H1 (cell line): Measurements from ENCODE around the gene SIDT1. TPM values are rescaled to one million over a fixed set of nuclear protein-coding genes. Genes with fewer than 3 reads are reported as not detected.

Experiments
- CTCF ChIA-PET: fragments of 300-600 bp; sonication (Branson Sonifier 250); formaldehyde crosslinking; loops from one replicate; lab custom pipeline; 2021; ENCODE audit not compliant: partially characterized antibody; lab: Charles Lee
- POLR2A ChIA-PET: fragments of 300-600 bp; sonication (Branson Sonifier 250); formaldehyde crosslinking; loops from one replicate; lab custom pipeline; 2021; ENCODE audit warnings: inconsistent platforms; ENCODE audit not compliant: partially characterized antibody; lab: Charles Lee
- DNase-seq, 2 experiments: peaks; one replicate each; pipeline versions ENCODE4 v3.0.0 to v3.0.0-alpha.2; 2010 to 2022; ENCODE audit warnings: low spot score in 2 of 2, low read depth in 1 of 2, mixed read lengths in 1 of 2
- FAIRE-seq: peaks from 2 replicates; lab custom pipeline; 2011; peaks lifted over from hg19 to GRCh38; lab: Jason Lieb, UNC
- H2AFZ ChIP-seq: 2 replicates; pipeline ENCODE4 v1.8.1; 2012; ENCODE audit warnings: low read length, inconsistent platforms
- H2AK5ac ChIP-seq: 2 replicates; pipeline ENCODE4 v1.6.1; 2013; ENCODE audit warnings: low read depth, low read length
- H2BK120ac ChIP-seq: replicated peaks from 2 replicates; pipeline ENCODE3; 2013; ENCODE audit warnings: low read depth, low read length, inconsistent platforms
- H2BK12ac ChIP-seq: 2 replicates; pipeline ENCODE4 v1.6.1; 2013; ENCODE audit warnings: low read depth, low read length
- H2BK15ac ChIP-seq: 2 replicates; pipeline ENCODE4 v1.6.1; 2013; ENCODE audit warnings: low read length
- H2BK20ac ChIP-seq: 2 replicates; pipeline ENCODE4 v1.6.1; 2013; ENCODE audit warnings: low read length
- H2BK5ac ChIP-seq: 2 replicates; pipeline ENCODE4 v1.6.1; 2013; ENCODE audit warnings: low read depth, low read length
- H3K14ac ChIP-seq: 2 replicates; pipeline ENCODE4 v1.6.1; 2013; ENCODE audit warnings: inconsistent platforms; ENCODE audit not compliant: insufficient read length
- H3K18ac ChIP-seq: 2 replicates; pipeline ENCODE4 v1.6.1; 2013; ENCODE audit warnings: low read length; ENCODE audit errors: extremely low read depth
- H3K23ac ChIP-seq: 2 replicates; pipeline ENCODE4 v1.6.1; 2013; ENCODE audit warnings: inconsistent platforms; ENCODE audit not compliant: insufficient read length
- H3K23me2 ChIP-seq: 2 replicates; pipeline ENCODE4 v1.6.1; 2013; ENCODE audit warnings: low read depth, low read length
- H3K27ac ChIP-seq: 2 replicates; pipeline ENCODE4 v1.6.1; 2011; ENCODE audit warnings: low read depth, low read length, inconsistent platforms
- H3K27me3 ChIP-seq, 4 experiments: replicated peaks in 1 of 4; 1 replicate in 1 of 4; 2 replicates in 3 of 4; pipeline versions ENCODE4 v1.6.1 to v1.8.1; 2011 to 2013; ENCODE audit warnings: low read length in 3 of 4, mild to moderate bottlenecking in 3 of 4, inconsistent platforms in 2 of 4, mixed read lengths in 2 of 4, moderate library complexity in 1 of 4; ENCODE audit not compliant: control insufficient read depth in 3 of 4, insufficient read depth in 3 of 4; ENCODE audit errors: extremely low read depth in 1 of 4
- H3K36me3 ChIP-seq, 4 experiments: 2 replicates each; pipeline versions ENCODE4 v1.6.1 to v1.8.1; 2011 to 2013; ENCODE audit warnings: mild to moderate bottlenecking in 4 of 4, low read length in 3 of 4, moderate library complexity in 2 of 4, control low read depth in 1 of 4, inconsistent platforms in 1 of 4; ENCODE audit not compliant: insufficient read depth in 4 of 4, control insufficient read depth in 2 of 4
- H3K4ac ChIP-seq: replicated peaks from 2 replicates; pipeline ENCODE3; 2013; ENCODE audit warnings: low read length, low read depth, mixed read lengths, inconsistent platforms; ENCODE audit not compliant: insufficient read length
- H3K4me1 ChIP-seq, 4 experiments: replicated peaks in 1 of 4; 1 replicate in 1 of 4; 2 replicates in 3 of 4; pipeline versions ENCODE4 v1.6.1 to v1.8.1; 2011 to 2013; ENCODE audit warnings: low read length in 3 of 4, inconsistent platforms in 2 of 4, mixed read lengths in 1 of 4; ENCODE audit not compliant: insufficient read depth in 4 of 4, control insufficient read depth in 3 of 4
- H3K4me2 ChIP-seq, 2 experiments: 2 replicates each; pipeline versions ENCODE4 v1.6.1 to v1.8.1; 2011 to 2013; ENCODE audit warnings: low read depth in 2 of 2, low read length in 2 of 2, control low read depth in 1 of 2, inconsistent platforms in 1 of 2, mild to moderate bottlenecking in 1 of 2; ENCODE audit not compliant: insufficient read depth in 1 of 2
- H3K4me3 ChIP-seq, 4 experiments: fragments of 200-600, 300-600 bp in 1 of 4; sonication (generic), shearing (Covaris generic), sonication (Bioruptor Twin) in 1 of 4; 2 replicates each; pipeline versions ENCODE4 v1.5.1 to v1.8.1; 2011 to 2016; ENCODE audit warnings: low read length in 4 of 4, low read depth in 3 of 4, control low read depth in 2 of 4, inconsistent platforms in 2 of 4, mild to moderate bottlenecking in 2 of 4, mixed read lengths in 1 of 4, moderate library complexity in 1 of 4; ENCODE audit not compliant: insufficient read depth in 2 of 4; ENCODE audit errors: extremely low read depth in 1 of 4
- H3K56ac ChIP-seq: replicated peaks from 2 replicates; pipeline ENCODE3; 2013; ENCODE audit warnings: low read depth, mild to moderate bottlenecking, mixed read lengths, low read length, inconsistent platforms; ENCODE audit not compliant: insufficient read length
- H3K79me1 ChIP-seq: 2 replicates; pipeline ENCODE4 v1.6.1; 2013; ENCODE audit warnings: low read depth, low read length, control low read depth
- H3K79me2 ChIP-seq, 2 experiments: 2 replicates each; pipeline versions ENCODE4 v1.6.1 to v1.8.1; 2012 to 2013; ENCODE audit warnings: low read length in 2 of 2, mild to moderate bottlenecking in 2 of 2, inconsistent platforms in 1 of 2; ENCODE audit not compliant: insufficient read depth in 2 of 2, control insufficient read depth in 1 of 2
- H3K9ac ChIP-seq, 4 experiments: replicated peaks in 1 of 4; 1 replicate in 1 of 4; 2 replicates in 3 of 4; pipeline versions ENCODE4 v1.6.1 to v1.8.1; 2011 to 2013; ENCODE audit warnings: low read depth in 3 of 4, low read length in 3 of 4, control low read depth in 2 of 4, mild to moderate bottlenecking in 2 of 4, moderate library complexity in 2 of 4, inconsistent platforms in 1 of 4; ENCODE audit errors: extremely low read depth in 1 of 4
- H3K9me3 ChIP-seq, 2 experiments: 2 replicates each; pipeline versions ENCODE4 v1.6.1 to v1.8.1; 2012 to 2013; ENCODE audit warnings: mild to moderate bottlenecking in 2 of 2, moderate library complexity in 2 of 2, control low read depth in 1 of 2, inconsistent platforms in 1 of 2, low read depth in 1 of 2, low read length in 1 of 2, mixed read lengths in 1 of 2; ENCODE audit not compliant: insufficient read depth in 2 of 2
- H4K20me1 ChIP-seq, 2 experiments: replicated peaks in 1 of 2; 2 replicates each; pipeline versions ENCODE3 to v1.8.1; 2011 to 2013; ENCODE audit warnings: inconsistent platforms in 2 of 2, low read length in 2 of 2, mild to moderate bottlenecking in 1 of 2; ENCODE audit not compliant: insufficient read depth in 2 of 2, control insufficient read depth in 1 of 2
- H4K5ac ChIP-seq: 2 replicates; pipeline ENCODE4 v1.6.1; 2013; ENCODE audit warnings: low read length, low read depth, mixed read lengths, inconsistent platforms; ENCODE audit not compliant: insufficient read length
- H4K8ac ChIP-seq: 2 replicates; pipeline ENCODE4 v1.8.0; 2013; ENCODE audit warnings: mild to moderate bottlenecking, moderate library complexity, low read length, inconsistent platforms; ENCODE audit not compliant: insufficient read depth; ENCODE audit errors: extremely low read depth
- H4K91ac ChIP-seq: replicated peaks from 2 replicates; pipeline ENCODE3; 2013; ENCODE audit warnings: low read length, mixed read lengths, inconsistent platforms; ENCODE audit not compliant: insufficient read length
- ASH2L ChIP-seq: fragments of 200-600, 300-600 bp; sonication (generic); IDR thresholded peaks from one replicate; pipeline ENCODE4 v1.7.1; 2017; ENCODE audit warnings: low read length
- CBX5 ChIP-seq: fragments of 300-800, 300-1000 bp; sonication (generic); IDR thresholded peaks from 2 replicates; pipeline ENCODE4 v1.7.1; 2016; ENCODE audit warnings: antibody characterized with exemption, low read length, low read depth
- POLR2A ChIP-seq, 2 experiments: IDR thresholded peaks; 1 replicate in 1 of 2; 2 replicates in 1 of 2; pipeline ENCODE4 v1.6.1; 2011; ENCODE audit warnings: low read depth in 2 of 2, low read length in 2 of 2, mild to moderate bottlenecking in 2 of 2; ENCODE audit errors: control extremely low read depth in 1 of 2
- RBBP5 ChIP-seq: IDR thresholded peaks from 2 replicates; pipeline ENCODE4 v1.7.1; 2012; ENCODE audit warnings: low read depth, mild to moderate bottlenecking, inconsistent platforms, low read length, moderate library complexity, borderline replicate concordance
- TAF1 ChIP-seq: IDR thresholded peaks from 2 replicates; pipeline ENCODE4 v1.6.1; 2011; ENCODE audit warnings: mild to moderate bottlenecking, low read depth, low read length
- TAF7 ChIP-seq: optimal IDR thresholded peaks from 2 replicates; pipeline ENCODE3; 2011; ENCODE audit warnings: low read depth, mild to moderate bottlenecking, inconsistent platforms, low read length, moderate library complexity, borderline replicate concordance
- YY1 ChIP-seq: IDR thresholded peaks from 2 replicates; pipeline ENCODE4 v1.6.1; 2011; ENCODE audit warnings: low read depth, mild to moderate bottlenecking, low read length
- WGBS, 2 experiments: shearing (Covaris generic) in 1 of 2; methylation state at CpG; one replicate each; pipeline versions ENCODE4 v1.1.6 to v1.1.7; 2013 to 2015; ENCODE audit warnings: low lambda C conversion rate in 2 of 2, mixed read lengths in 2 of 2, inconsistent platforms in 1 of 2, low coverage in 1 of 2, missing lambda C conversion rate in 1 of 2; ENCODE audit not compliant: insufficient replicate concordance in 2 of 2, insufficient coverage in 1 of 2, insufficient read length in 1 of 2; ENCODE audit errors: extremely low coverage in 1 of 2, missing lambda C conversion rate in 1 of 2; 5-methylcytosine and 5-hydroxymethylcytosine counted together
- polyA plus RNA-seq, 7 experiments: library from polyadenylated mRNA; depleted of rRNA in 3 of 7; stranded (reverse) in 5 of 7; unstranded in 2 of 7; fragments of >200 nt in 5 of 7; fragments of 200-250 nt in 2 of 7; gene quantifications; 1 replicate in 5 of 7; 2 replicates in 1 of 7; 4 replicates in 1 of 7; pipeline versions ENCODE4 v1.2.1 to v1.2.3, GENCODE V29; 2011 to 2013; ENCODE audit warnings: missing spikeins in 2 of 7, mixed read lengths in 2 of 7
- total RNA-seq: library from RNA; stranded (reverse); fragmentation: NEBNext Ultra II Directional; extraction: Animal tissue kit (Norgen Biotek cat#: 25700); gene quantifications from 2 replicates; pipeline ENCODE4 v1.2.1, GENCODE V29; 2021

SIDT1 gene
- total and polyA plus RNA-seq, 2 of the 8 experiments (the other 6 are each of a cell fraction or from before 2014, with no cell fraction given) = 0.06 TPM; not detected in 1

DNA sequence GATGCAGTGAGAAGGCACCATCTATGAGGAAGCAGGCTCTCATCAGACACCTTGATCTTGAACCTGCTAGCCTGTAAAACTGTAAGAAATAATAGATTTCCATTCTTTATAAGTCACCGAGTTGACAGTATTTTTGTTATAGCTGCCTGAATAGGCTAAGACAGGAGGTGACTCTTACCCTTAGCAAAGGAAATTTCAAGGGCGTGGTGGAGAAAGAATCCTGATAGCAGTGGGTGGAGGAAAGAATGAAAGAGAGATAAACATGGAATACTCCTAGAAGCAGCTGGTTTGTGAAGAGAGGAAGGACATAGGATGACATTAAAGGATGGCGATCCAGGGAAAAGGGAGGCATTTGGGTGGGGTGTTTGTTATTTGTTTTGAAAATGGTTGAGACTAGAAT is 41.4 kb downstream of the SIDT1 start:
- no peak overlapping the region for H2BK20ac ChIP-seq
- H2BK120ac ChIP-seq = no peak overlapping the region
- no peak overlapping the region for H3K18ac ChIP-seq
- H3K9me3 ChIP-seq = no peaks in the 10 kb centered on the region
- DNase-seq (no peak), FAIRE-seq (no peak)
- no peak overlapping the region for H3K56ac ChIP-seq
- TF ChIP-seq TAF1 (no peak), TAF7 (no peak), YY1 (no peak), CBX5 (no peak), RBBP5 (no peak), ASH2L (no peak), POLR2A (IDR thresholded peaks at IDR 0.05; ENCODE audit: control extremely low read depth in 1 of 2, low read depth in 2 of 2, low read length in 2 of 2) (no peak)
- no peaks in the 10 kb centered on the region for H3K4me1 ChIP-seq
- H3K79me1 ChIP-seq = no peaks in the 10 kb centered on the region
- WGBS, 2 experiments = 77% methylated on average over 3 of the region's 3 CpGs; no CpG with 5 or more reads in 1 of the 2 experiments
- H3K79me2 ChIP-seq = no peaks in the 10 kb centered on the region
- H3K14ac ChIP-seq = no peak overlapping the region
- no peak overlapping the region for H3K23ac ChIP-seq
- no peak overlapping the region for H2BK5ac ChIP-seq
- no peak overlapping the region for H3K27ac ChIP-seq
- H3K4me3 ChIP-seq = no peak overlapping the region
- no peak overlapping the region for H3K4ac ChIP-seq
- no peak overlapping the region for H3K9ac ChIP-seq
- H2BK15ac ChIP-seq = no peak overlapping the region
- no peaks in the 10 kb centered on the region for H3K27me3 ChIP-seq
- no peaks in the 10 kb centered on the region for H3K36me3 ChIP-seq
- no peak overlapping the region for H4K8ac ChIP-seq
- no peaks in the 10 kb centered on the region for H3K23me2 ChIP-seq
- H2AK5ac ChIP-seq = no peak overlapping the region
- no peak overlapping the region for H4K91ac ChIP-seq
- peaks cover 0 to 1% of the 10 kb centered on the region in 2 experiments for H4K20me1 ChIP-seq
- CTCF ChIA-PET = no interaction called here
- H3K4me2 ChIP-seq = no peak overlapping the region
- H2AFZ ChIP-seq = no peak overlapping the region
- POLR2A ChIA-PET = interaction anchor here (0.7 kb wide), 1 partner anchor 518 kb away, joined by 3 read pairs; no protein-coding TSS in a partner anchor
- H4K5ac ChIP-seq = no peak overlapping the region
- H2BK12ac ChIP-seq = no peak overlapping the region
